Liver (tissue), 3 donors: ENCODE data around the gene ENTHD1.
"Not testable (repeated sequence)": the region's sequence is repeated elsewhere in the genome, so short reads cannot be mapped to it uniquely, and the experiment has no call there.

Experiments used
- ATF3 ChIP-seq: IDR thresholded peaks from 2 replicates; pipeline ENCODE4 v1.6.1; 2016; ENCODE audit warnings: antibody characterized with exemption
- CTCF ChIP-seq: fragments of 150-350 bp; IDR thresholded peaks from 2 replicates; pipeline ENCODE4 v1.5.1; 2017; ENCODE audit warnings: improper control_type of control experiment, low read depth, low read length; ENCODE audit not compliant: missing input control
- FOXA2 ChIP-seq: IDR thresholded peaks from 2 replicates; pipeline ENCODE4 v1.6.1; 2016; ENCODE audit warnings: antibody characterized with exemption
- JUND ChIP-seq, 2 donors: IDR thresholded peaks; 2 replicates each; pipeline ENCODE4 v1.6.1; 2016; ENCODE audit warnings: antibody characterized with exemption in 2 of 2
- MAX ChIP-seq: IDR thresholded peaks from 2 replicates; pipeline ENCODE4 v1.6.1; 2016; ENCODE audit warnings: antibody characterized with exemption
- RAD21 ChIP-seq, 2 donors: IDR thresholded peaks; 2 replicates each; pipeline ENCODE4 v1.6.1; 2016; ENCODE audit warnings: antibody characterized with exemption in 2 of 2, mild to moderate bottlenecking in 2 of 2
- REST ChIP-seq: IDR thresholded peaks from 2 replicates; pipeline ENCODE4 v1.6.1; 2016; ENCODE audit warnings: antibody characterized with exemption, mild to moderate bottlenecking
- RXRA ChIP-seq, 2 donors: IDR thresholded peaks; 2 replicates each; pipeline ENCODE4 v1.6.1; 2017 to 2018; ENCODE audit warnings: antibody characterized with exemption in 2 of 2, mild to moderate bottlenecking in 1 of 2
- TAF1 ChIP-seq: conservative IDR thresholded peaks from 2 replicates; pipeline ENCODE4 v1.6.1; 2016; ENCODE audit warnings: antibody characterized with exemption, mild to moderate bottlenecking
- YY1 ChIP-seq: IDR thresholded peaks from 2 replicates; pipeline ENCODE4 v1.6.1; 2016; ENCODE audit warnings: antibody characterized with exemption, mild to moderate bottlenecking
- donor health status: healthy.
- donor health status: healthy.

GRCh38 chr22:39904024-39904423, 10.5 kb upstream of the ENTHD1 start:
- TF ChIP-seq ATF3; RXRA (IDR thresholded peaks at IDR 0.05); MAX; REST; RAD21 (IDR thresholded peaks at IDR 0.05); CTCF; JUND (IDR thresholded peaks at IDR 0.05); TAF1; FOXA2; YY1: not testable (repeated sequence)
